GM18508 (cell line): ENCODE data around the gene HAUS2.
"Not testable (repeated sequence)": the region's sequence is repeated elsewhere in the genome, so short reads cannot be mapped to it uniquely, and the experiment has no call there.

ENCODE experiments used
- ATAC-seq: cut with Tn5 transposase; IDR thresholded peaks from one replicate; pipeline ENCODE4 v1.9.1; 2021; ENCODE audit warnings: moderate number of reproducible peaks; ENCODE audit not compliant: insufficient read depth, unreplicated experiment

HAUS2 gene

DNA sequence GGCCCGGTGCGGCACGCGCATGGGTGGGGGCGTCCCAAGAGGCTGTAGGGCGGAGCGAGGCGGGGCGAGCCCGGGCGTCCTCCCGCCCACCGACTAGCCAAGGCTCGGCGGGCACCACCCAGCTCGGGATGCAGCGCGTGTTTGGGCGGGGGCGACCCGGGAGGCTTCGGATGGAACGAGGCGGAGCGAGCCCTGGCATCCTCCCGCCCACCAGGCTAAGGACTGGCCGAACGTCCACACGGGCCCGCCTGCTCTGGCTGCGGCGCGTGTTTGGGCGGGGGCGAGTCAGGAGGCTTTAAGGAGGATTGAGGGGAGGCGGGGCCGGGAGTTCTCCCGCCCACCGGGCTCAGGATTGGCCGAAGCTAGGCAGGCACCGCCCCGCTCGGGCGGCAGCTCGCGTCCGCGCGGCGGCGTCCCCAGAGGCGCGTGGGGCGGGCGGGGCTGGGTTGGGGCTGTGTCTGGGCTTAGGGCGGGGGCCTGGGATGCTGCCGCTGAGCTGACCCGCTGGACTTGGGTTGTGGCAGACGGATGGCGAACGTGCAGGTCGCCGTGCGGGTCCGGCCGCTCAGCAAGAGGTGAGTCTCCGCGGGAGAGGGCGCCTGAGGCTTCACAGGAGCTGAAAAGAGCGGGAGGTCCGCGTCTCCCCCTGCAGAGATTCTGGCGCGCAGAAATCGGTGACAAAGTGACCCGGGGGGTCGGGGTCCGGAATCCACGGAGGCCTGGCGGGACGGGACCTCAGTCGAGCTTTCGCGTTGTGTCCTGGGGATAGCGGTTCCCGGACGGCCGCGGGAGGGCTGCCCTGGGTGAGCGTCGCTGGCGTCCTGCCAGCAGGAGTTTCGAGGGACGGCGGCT lies 26.8 kb downstream of the HAUS2 start, which contains the start of gene STARD9:
STARD9 (plus strand) TSS at position 419 of the 852 bp plus-strand sequence; CDS start at position 529, 110 bp downstream.
- ATAC-seq, result peak; percentile 79

DNA sequence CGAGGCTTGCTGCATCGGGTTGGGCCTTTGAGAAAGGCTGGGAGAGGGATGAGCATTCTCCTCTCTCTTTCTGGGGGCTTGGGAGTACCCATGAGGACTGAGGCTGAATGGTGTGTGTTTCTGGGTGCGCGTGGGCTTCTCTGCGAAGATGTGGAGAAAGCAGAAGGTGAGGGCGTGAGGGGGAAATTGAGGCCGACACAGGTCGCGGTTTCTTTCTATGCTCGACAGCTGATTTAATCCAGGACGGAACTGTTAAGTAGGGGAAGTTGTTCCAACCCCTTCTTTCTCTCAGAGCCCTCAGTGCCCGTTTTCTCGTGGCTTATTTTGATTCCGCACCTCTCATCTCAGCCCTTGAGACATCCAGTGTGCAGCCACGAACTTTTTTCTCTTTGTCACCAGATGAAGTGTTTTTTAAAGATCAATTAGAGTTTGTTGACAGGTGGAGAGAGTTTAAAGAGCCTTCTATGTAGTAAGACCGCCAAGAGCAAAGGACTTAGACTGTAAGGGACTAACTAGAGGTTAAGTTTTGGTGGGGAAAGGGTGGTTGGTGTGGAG lies 27.5 kb downstream of the HAUS2 start:
- no peak for ATAC-seq

DNA sequence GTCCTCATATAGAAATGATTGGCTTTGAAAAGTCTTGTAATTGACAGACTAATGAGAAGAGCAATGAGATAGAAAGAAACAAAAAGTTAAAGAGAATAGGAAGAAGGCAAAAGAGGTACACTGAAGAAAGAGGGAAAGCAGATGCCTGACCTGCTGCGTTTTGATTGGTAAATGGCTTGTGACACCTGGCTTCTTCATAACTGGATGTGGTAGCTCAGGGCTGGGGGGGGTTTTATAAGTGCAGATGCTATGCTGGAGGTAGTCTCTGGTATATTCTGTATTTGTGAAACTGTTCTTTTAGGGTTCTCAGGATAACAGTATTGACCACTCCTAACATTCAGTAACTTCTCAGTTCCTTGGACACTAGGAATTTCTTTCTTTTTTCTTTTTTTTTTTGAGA lies 28.1 kb downstream of the HAUS2 start:
- ATAC-seq, result no peak

DNA sequence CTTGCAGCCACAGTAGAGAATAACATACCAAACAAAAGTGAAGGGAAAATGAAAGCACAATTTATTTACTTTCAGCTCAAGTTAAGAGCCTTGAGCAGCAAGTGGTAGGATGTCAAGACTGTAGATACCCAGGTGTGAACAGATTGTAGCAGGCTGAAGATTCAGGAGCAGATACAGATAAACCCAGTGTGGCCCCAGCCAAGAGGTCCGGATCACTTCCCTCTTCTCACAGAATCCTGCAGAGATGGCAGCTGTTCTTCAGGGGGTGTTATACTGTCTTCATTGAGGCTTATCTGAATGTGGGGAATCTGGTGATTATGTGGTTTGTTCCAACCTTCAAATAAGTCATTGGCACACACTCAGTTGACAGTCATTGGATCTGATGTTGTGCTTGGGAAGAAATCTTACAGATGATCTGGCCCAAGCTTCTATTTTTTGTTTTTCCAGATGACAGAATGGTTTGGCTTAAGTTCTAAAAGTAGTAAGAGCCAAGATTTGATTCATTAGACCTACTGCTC lies 28.9 kb downstream of the HAUS2 start:
- no peak for ATAC-seq

DNA sequence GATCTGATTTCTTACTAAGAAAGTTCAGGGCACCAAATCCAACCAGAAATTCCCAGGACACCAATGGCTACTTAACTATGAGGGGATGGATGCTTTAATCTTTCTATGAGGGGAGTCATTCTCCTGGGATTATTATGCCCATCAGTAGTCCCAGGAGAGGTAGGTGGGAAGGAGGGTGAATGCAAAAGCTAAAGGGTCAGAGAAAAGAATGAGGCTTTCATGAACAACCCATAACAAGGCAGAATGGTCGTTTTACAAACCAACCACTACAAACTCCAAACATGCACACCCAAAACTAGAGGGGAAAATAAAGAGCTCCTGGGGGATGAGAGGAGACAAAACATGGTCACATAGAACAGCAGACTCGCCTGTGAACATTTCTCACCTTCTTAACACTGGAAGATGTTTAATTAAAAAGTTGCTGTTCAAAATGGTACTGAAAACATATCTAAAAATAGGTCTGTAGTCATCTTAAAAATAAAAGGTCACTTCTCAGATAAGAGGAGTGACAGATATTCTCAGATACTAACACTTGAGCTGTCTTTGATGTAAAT lies 30.4 kb downstream of the HAUS2 start:
- no peak for ATAC-seq

DNA sequence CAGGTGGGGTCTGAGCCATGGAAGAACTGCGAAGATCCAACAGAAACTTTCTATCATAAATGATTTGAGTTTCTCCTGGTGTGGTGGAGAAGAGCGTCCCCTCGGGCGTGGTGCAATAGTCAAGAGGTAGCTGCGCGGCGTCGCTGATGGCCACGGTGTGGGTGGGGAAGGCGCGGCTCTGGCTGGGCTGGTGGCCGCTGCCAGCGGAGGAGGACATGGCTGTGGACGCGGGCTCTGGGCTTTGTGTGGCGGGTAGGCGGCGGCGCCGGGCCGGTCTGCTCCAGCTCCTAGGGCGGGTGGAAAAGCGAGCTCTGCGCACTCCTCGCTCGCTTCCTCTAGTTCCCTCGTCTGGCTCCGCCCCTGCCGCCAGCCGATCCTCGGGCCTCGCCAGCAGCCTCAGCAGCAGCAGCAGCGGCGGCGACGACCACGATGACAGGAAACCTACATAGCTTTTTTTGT lies 32.7 kb downstream of the HAUS2 start:
- peak; percentile 52 for ATAC-seq

DNA sequence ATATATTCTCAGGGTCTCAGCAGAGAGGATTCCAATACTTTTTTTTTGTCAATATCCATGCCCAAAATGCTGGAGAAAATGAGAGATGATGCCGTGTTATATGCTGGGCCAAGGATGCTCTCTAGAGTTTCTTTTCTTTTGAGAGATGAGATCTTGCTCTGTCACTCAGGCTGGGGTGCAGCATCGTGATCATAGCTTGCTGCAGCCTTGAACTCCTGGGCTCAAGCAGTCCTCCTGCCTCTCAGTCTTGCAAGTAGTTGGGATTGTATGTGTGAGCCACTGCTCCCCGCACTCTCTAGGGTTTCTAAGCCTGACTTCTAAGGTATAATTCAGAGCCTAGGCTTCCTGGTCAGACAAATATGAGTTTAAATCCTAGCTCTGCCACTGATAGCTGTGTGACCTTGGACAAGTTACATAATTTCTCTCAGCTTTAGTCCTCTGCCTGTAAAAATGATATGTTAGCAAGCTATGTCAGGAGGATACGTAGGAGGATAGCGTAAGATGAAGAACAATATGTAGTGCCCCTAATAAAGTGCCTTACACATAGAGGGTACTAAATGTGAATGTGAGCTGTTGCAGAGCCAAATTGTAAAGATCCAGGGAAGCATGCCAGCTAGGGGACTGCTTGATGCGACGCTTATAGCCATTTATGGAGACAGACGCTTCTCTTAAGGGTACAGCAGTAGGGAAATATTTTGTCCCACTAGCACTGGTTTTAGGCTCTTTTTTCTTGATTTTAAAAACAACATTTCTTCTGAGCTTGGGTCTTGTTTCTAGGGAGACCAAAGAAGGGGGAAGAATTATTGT lies 34.1 kb downstream of the HAUS2 start:
- no peak for ATAC-seq

DNA sequence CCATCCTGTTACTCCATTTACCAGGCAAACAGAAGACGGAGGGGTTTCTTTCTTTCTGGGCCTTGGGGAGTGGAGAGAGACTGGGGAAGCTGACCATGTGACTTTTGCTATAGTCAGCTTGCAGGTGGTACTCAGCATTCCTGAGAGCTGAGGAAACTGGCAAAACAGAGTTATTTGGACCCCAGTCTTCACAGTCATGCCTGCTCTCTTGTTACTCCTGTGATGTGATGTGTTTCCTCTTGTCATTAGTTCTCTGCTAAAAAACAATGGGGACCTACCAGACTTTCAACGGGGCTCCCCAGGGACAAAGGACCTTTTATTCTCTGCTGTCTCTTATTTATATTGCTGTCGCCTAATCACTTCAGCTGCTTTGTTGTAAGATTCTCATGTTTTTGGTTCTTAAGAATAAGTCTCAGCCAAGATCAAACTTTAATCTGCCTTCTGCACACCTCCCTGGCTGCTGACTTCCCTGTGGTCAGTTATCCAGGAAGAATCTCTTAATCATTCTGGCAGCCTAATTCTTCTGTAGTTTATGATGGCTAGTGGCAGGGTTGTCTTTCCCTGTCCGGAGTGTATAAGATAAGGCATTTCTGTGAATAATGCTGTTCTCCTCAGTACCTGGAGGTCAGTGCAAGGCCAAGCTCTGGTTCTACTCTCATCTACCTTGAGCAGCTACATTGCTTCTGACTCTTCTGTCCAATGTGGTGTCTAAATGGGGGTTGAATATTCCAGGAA lies 35.6 kb downstream of the HAUS2 start:
- ATAC-seq, result no peak

DNA sequence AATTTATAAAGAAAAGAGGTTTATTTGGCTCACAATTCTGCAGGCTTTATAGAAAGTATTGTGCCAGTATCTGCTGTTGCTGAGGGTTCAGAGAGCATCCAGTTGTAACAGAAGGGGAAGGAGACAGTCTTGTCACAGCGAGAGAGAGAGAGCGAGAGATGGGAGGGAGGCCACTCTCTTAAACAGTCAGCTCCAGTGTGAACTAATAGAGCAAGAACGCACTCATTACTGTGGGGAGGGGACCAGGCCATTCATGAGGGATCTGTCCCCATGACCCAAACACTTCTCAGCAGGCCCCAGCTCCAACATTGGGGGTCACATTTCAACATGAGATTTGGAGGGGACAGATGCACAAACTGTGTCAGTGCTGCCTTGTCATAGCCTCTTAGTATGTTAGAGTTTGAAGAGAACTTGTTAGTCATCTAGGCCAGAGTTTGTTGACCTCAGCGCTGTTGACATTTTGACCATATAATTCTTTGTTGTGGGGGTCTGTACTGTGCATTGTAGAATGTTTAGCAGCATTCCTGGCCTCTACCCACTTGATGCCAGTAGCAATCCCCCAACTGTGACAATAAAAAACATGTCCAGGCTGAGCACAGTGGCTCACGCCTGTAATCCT lies 42.1 kb downstream of the HAUS2 start:
- ATAC-seq, result no peak

DNA sequence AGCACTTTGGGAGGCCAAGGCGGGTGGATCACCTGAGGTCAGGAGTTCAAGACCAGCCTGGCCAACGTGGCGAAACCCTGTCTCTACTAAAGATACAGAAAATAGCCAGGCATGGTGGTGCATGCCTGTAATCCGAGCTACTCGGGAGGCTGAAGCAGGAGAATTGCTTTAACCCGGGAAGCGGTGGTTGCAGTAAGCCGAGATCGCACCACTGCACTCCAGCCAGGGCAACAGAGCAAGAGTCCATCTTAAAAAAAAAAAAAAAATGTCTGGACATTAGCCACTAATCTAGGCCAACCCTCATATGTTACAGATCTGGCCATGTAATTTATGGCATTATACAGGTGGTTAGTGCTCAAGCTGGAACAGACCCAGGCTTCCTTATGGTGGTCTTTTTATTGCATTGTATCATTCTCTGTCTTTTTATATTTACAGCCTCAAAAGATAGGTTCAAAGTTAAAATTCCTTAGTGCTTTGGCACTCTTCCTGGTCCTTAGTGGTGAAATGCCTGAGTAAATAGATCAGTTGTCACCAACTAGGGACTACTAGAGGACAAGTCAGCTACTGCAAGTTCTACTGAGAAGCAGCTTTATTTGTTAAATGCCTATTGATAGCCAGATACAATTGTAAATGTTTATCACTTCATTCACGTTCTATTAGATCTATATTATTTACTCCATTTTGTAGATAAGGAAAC lies 42.7 kb downstream of the HAUS2 start:
- ATAC-seq, result no peak

DNA sequence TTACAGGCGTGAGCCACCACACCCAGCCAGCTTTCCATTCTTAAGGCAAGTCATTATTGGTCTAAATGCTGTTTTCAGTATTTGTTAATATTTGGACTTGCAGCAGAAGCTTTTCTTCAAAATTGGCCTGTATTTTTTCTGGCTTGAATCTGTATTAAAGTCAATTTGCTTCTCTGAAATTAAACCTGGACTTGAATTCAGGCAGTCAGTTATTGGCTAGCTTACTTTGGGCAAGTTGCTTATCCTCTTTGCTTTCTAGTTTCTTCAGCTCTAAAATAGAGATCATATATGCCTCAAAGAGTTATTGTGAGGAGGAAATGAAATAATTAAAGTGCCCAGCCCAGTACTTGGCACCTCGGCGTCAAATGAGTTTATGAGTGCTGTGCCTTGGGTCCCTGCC lies 44.1 kb downstream of the HAUS2 start:
- no peak for ATAC-seq

DNA sequence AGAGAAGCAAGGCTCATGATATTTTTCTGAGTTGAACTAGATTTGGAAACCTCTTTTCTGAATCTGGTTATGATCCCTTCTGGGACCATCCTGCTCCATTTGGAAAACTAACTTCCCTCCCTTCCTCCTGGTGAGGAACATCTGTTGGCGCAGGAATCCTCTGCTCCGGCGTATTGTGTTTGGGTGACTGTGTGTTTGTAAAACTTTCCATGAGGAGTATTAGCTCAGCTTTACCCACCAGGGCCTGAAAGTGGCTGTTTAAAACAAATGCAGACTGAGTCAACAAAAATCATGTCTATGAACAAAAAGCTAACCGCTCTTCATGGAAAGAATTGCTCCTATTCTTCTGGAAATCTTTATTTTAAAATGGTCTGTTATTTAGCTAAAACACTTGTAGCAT lies 44.5 kb downstream of the HAUS2 start:
- ATAC-seq, result no peak

DNA sequence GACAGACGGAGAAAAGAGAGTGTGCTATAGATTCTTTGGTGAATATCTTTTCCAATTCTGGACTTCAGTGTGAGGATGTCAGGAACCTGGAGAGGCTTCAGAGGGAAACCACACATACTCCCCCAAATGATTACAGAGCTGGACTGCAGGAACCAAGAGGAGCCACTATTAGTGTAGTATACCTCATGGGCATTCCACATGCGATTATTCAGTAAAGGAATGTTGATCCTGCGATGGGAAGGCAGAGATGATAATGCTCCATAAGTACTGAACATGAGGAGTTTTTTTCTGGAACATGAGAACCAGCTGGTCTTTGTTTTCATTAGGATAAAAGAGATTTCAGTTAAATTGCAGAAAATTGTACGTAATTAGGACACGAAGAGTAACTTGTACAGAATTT lies 45.5 kb downstream of the HAUS2 start:
- no peak for ATAC-seq

DNA sequence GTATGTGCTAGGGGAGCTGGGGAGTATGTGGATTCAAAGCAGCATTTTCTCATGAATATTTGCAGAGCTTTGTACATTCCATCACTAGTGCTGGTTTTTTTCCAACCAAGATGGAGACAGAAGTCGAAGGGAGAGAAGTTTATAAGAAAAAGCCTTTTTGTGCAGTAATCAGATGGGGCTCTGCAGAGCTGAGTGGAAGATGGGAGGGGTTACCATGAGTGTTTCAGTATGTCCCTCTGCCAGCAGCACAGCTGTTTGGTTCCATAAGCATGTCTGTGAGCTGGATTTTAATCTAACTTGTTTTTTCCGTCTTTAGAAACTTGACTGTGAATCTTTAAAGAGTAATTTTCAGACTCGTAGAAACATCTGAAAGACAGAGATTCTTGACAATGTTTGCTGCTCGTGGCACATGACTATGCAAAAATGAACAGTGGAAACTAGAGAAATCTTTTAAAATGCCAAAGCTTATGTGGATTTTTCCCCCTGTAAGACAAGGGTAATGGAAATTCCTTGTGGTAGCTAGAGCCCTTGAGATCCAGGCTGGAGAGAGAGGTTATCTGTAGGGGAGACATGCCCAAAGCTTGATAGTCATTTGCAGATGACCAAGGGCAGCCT lies 47.1 kb downstream of the HAUS2 start:
- ATAC-seq, result no peak

DNA sequence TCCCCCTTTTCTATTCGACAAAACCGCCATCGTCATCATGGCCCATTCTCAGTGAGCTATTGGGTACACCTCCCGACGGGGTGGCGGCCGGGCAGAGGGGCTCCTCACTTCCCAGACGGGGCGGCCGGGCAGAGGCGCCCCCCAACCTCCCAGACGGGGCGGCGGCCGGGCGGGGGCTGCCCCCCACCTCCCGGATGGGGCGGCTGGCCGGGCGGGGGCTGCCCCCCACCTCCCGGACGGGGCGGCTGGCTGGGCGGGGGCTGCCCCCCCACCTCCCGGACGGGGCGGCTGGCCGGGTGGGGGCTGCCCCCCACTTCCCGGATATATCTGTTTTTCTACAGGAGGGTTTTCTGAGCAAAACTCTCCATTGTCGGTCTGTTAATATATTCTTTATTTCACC lies 52.7 kb downstream of the HAUS2 start:
- ATAC-seq, result not testable (repeated sequence)

DNA sequence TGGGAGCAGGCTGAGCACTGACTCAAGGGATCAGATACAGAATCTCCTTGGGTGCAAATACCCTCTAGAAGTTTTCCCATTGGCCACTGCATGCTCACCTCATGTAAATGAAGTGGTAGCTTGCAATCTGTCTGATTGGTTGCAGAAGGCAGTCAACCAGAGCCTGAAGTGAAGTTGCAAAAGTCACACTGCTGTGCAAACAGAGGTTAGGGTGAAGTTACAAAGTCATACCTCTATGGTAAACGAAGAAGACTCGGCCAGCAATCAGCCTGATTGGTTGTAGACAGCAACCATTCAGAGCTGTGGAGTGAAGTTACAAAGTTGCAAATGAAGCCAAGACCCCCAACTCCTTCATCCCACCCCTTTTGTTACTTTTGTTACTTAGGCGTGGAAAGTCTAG lies 53.9 kb downstream of the HAUS2 start:
- ATAC-seq, result no peak

DNA sequence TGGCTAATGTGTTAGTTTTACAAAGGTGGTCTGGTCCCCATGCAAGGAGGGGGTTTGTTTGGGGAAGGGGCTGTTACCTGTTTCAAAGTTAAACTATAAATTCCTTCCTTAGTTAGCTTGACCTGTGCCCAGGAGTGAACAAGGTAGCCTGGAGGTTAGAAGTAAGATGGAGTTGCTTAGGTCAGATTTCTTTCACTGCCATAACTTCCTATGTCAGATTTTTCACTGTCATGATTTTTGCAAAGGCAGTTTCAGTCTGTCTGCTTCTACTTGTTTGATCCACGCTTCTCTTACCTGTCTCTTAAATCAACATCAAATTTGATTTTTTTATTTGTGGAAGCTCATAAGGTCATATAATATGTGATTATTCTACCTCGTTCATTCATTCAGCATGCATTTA lies 55.3 kb downstream of the HAUS2 start:
- no peak for ATAC-seq
